ENCODE measurements around the gene HS1BP3. TPM values are rescaled to one million over a fixed set of nuclear protein-coding genes. Genes with fewer than 3 reads are reported as not detected.

The HS1BP3 gene
- total and polyA plus RNA-seq, 9 of the 15 experiments (the other 6 are each of a cell fraction or from before 2014, with no cell fraction given): 0.41 to 8.3 (median 5.9) TPM

GRCh38 chr2:20670315-20671035 lies 19.6 kb upstream of the HS1BP3 start:
- BruUV-seq (replicated peaks): no TSS peak
- Histone ChIP-seq H3K27me3 (ENCODE audit: control insufficient read depth in 2 of 2, insufficient read depth in 2 of 2, low read length in 2 of 2) (peaks cover 26 to 73% of the 10 kb centered on the region in 2 experiments), H3K4me1 (replicated peaks in 1 of 2; ENCODE audit: control insufficient read depth in 2 of 2, insufficient read depth in 2 of 2, low read length in 2 of 2) (peaks cover 0 to 34% of the 10 kb centered on the region in 2 experiments; a peak in 2 of 5 replicates), H2AFZ (ENCODE audit: low read depth, low read length) (no peak overlapping the region), H3K4me3 (no peak overlapping the region), H3K36me3 (ENCODE audit: control insufficient read depth, insufficient read depth, low read length) (no peaks in the 10 kb centered on the region), H3K9ac (ENCODE audit: insufficient read depth in 1 of 2, low read depth in 2 of 2, low read length in 2 of 2) (no peak overlapping the region), H4K20me1 (replicated peaks; ENCODE audit: control insufficient read depth, insufficient read depth, low read length) (no peaks in the 10 kb centered on the region; the same call in 1 of the 2 replicates), H3K9me3 (replicated peaks; ENCODE audit: control insufficient read depth, insufficient read depth, low read depth, low read length) (no peaks in the 10 kb centered on the region), H3K9me1 (ENCODE audit: control insufficient read depth, insufficient read depth, low read length) (no peaks in the 10 kb centered on the region), H3K4me2 (ENCODE audit: insufficient read depth, low read length) (no peak overlapping the region), H3K27ac (ENCODE audit: extremely low read depth, low read depth, low read length) (no peak overlapping the region), H3K79me2 (ENCODE audit: control insufficient read depth, insufficient read depth, low read length) (no peaks in the 10 kb centered on the region)
- DNase-seq (ENCODE audit: extremely low read depth in 1 of 4, low spot score in 3 of 4) (no peak), FAIRE-seq (no peak), ATAC-seq (no peak)
- POLR2A ChIA-PET: interaction anchor here (0.6 kb wide), 1 partner anchor 430 kb away, joined by 3 read pairs; no protein-coding TSS in a partner anchor
- TF ChIP-seq, protein P1, sequence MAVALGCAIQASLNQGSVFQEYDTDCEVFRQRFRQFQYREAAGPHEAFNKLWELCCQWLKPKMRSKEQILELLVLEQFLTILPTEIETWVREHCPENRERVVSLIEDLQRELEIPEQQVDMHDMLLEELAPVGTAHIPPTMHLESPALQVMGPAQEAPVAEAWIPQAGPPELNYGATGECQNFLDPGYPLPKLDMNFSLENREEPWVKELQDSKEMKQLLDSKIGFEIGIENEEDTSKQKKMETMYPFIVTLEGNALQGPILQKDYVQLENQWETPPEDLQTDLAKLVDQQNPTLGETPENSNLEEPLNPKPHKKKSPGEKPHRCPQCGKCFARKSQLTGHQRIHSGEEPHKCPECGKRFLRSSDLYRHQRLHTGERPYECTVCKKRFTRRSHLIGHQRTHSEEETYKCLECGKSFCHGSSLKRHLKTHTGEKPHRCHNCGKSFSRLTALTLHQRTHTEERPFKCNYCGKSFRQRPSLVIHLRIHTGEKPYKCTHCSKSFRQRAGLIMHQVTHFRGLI (CRISPR knock-in tag; IDR thresholded peaks at IDR 0.05): no peak
- TF ChIP-seq PCBP1 (IDR thresholded peaks at IDR 0.05; ENCODE audit: low read depth, low read length, poor library complexity, severe bottlenecking) (no peak), U2AF1 (optimal IDR thresholded peaks at IDR 0.05; ENCODE audit: low read depth, low read length) (no peak), ZNF224 (CRISPR knock-in tag; IDR thresholded peaks at IDR 0.05) (no peak), ETS2 (tag; IDR thresholded peaks at IDR 0.05; ENCODE audit: borderline replicate concordance, poor library complexity, severe bottlenecking) (no peak), SETDB1 (IDR thresholded peaks at IDR 0.05; ENCODE audit: low read length) (no peak), DLX4 (CRISPR knock-in tag; IDR thresholded peaks at IDR 0.05) (no peak), ZNF184 (CRISPR knock-in tag; IDR thresholded peaks at IDR 0.05) (no peak), HIVEP1 (CRISPR knock-in tag; IDR thresholded peaks at IDR 0.05) (no peak), ZNF785 (CRISPR knock-in tag; IDR thresholded peaks at IDR 0.05) (no peak), XRCC5 (IDR thresholded peaks at IDR 0.05; ENCODE audit: low read depth, low read length) (no peak), MTF1 (CRISPR knock-in tag; IDR thresholded peaks at IDR 0.05; ENCODE audit: borderline replicate concordance) (no peak), CREM (IDR thresholded peaks at IDR 0.05; ENCODE audit: low read depth) (no peak), EP400 (IDR thresholded peaks at IDR 0.05) (no peak), ZKSCAN1 (IDR thresholded peaks at IDR 0.05; ENCODE audit: low read depth, low read length) (no peak), ZKSCAN8 (CRISPR knock-in tag; IDR thresholded peaks at IDR 0.05) (no peak), ZNF717 (CRISPR knock-in tag; IDR thresholded peaks at IDR 0.05) (no peak)
- intact Hi-C loops (cut with micrococcal nuclease): no loop called here
- 71% methylated on average over 31 of the region's 83 CpGs for WGBS (ENCODE audit: insufficient coverage, low coverage, missing lambda C conversion rate)
- CTCF ChIA-PET (ENCODE audit: low intra/inter-chr PET ratio): no interaction called here
- in situ Hi-C loops (cut with MboI): loop anchor here (25.0 kb wide), 1 partner anchor 592 kb away; no protein-coding TSS in a partner anchor
